GM12878 (cell line): Measurements from ENCODE around the gene SLC19A1. TPM values are rescaled to one million over a fixed set of nuclear protein-coding genes. Genes with fewer than 3 reads are reported as not detected.

Experiments used
- ATAC-seq: fragments of 200-7000 bp; cut with Tn5 transposase; 3 replicates; pipeline ENCODE4 v1.9.1; 2020; ENCODE audit warnings: mild to moderate bottlenecking, moderate library complexity
- BruUV-seq: library from RNA; stranded (reverse); fragments of 400-500 nt; replicated peaks from 2 replicates; lab custom pipeline; 2021; lab: Mats Ljungman, UMichigan
- CTCF ChIA-PET: fragments of 300-600 bp; sonication (Branson Sonifier 250); formaldehyde crosslinking; extraction: SDS; loops from one replicate; lab custom pipeline; 2021; ENCODE audit warnings: inconsistent platforms; lab: Yijun Ruan, JAX
- POLR2A ChIA-PET: fragments of 350-600 bp; formaldehyde crosslinking; extraction: SDS; loops from one replicate; lab custom pipeline; 2021; ENCODE audit warnings: inconsistent platforms; lab: Charles Lee
- RAD21 ChIA-PET: fragments of 300-600 bp; sonication (Branson Sonifier 250); formaldehyde crosslinking; loops from one replicate; lab custom pipeline; 2023; ENCODE audit warnings: antibody characterized with exemption; ENCODE audit not compliant: unreplicated experiment; lab: Charles Lee
- SMC1A ChIA-PET: fragments of 300-600 bp; sonication (Branson Sonifier 250); formaldehyde crosslinking; loops from one replicate; lab custom pipeline; 2023; ENCODE audit not compliant: unreplicated experiment, uncharacterized antibody; lab: Charles Lee
- DNase-seq: peaks from one replicate; pipeline ENCODE4 v3.0.0-alpha.2; 2011; ENCODE audit warnings: low read depth, low spot score
- FAIRE-seq: peaks from 3 replicates; lab custom pipeline; 2011; peaks lifted over from hg19 to GRCh38; lab: Jason Lieb, UNC
- H2AFZ ChIP-seq: 2 replicates; pipeline ENCODE4 v1.6.0; 2011; ENCODE audit warnings: low read depth, low read length, control low read depth; ENCODE audit not compliant: control insufficient read depth
- H3K27ac ChIP-seq: 2 replicates; pipeline ENCODE4 v1.5.1; 2011; ENCODE audit warnings: control low read depth; ENCODE audit not compliant: control insufficient read depth, insufficient read depth
- H3K27me3 ChIP-seq, 2 experiments: replicated peaks in 1 of 2; 2 replicates each; pipeline versions ENCODE4 v1.6.0 to v1.6.1; 2011; ENCODE audit warnings: low read length in 1 of 2; ENCODE audit not compliant: control insufficient read depth in 2 of 2, insufficient read depth in 2 of 2
- H3K36me3 ChIP-seq, 2 experiments: 2 replicates each; pipeline ENCODE4 v1.5.1; 2011; ENCODE audit warnings: low read length in 1 of 2; ENCODE audit not compliant: control insufficient read depth in 2 of 2, insufficient read depth in 2 of 2
- H3K4me1 ChIP-seq: 2 replicates; pipeline ENCODE4 v1.6.1; 2011; ENCODE audit warnings: mild to moderate bottlenecking, low read length, moderate library complexity, mixed read lengths; ENCODE audit not compliant: control insufficient read depth, insufficient read depth
- H3K4me2 ChIP-seq: 2 replicates; pipeline ENCODE4 v1.6.0; 2011; ENCODE audit warnings: control low read depth; ENCODE audit not compliant: control insufficient read depth, insufficient read depth
- H3K4me3 ChIP-seq: fragments of 200-600 bp; sonication (generic); 2 replicates; pipeline ENCODE4 v1.5.1; 2016
- H3K79me2 ChIP-seq: 2 replicates; pipeline ENCODE4 v1.6.0; 2011; ENCODE audit warnings: low read length; ENCODE audit not compliant: control insufficient read depth, insufficient read depth
- H3K9ac ChIP-seq: 2 replicates; pipeline ENCODE4 v1.8.0; 2011; ENCODE audit warnings: low read length, control low read depth, mixed read lengths; ENCODE audit not compliant: control insufficient read depth, insufficient read depth
- H3K9me3 ChIP-seq: replicated peaks from 3 replicates; pipeline ENCODE4 v1.5.1; 2011; ENCODE audit warnings: mild to moderate bottlenecking, low read length; ENCODE audit not compliant: control insufficient read depth, insufficient read depth
- H4K20me1 ChIP-seq: 2 replicates; pipeline ENCODE4 v1.6.0; 2011; ENCODE audit not compliant: control insufficient read depth, insufficient read depth
- ATF3 ChIP-seq: IDR thresholded peaks from 2 replicates; pipeline ENCODE4 v1.6.1; 2011; ENCODE audit warnings: low read depth, mild to moderate bottlenecking, low read length, moderate library complexity, borderline replicate concordance; ENCODE audit errors: extremely low read depth
- FOS ChIP-seq: IDR thresholded peaks from 3 replicates; pipeline ENCODE4 v1.6.1; 2011; ENCODE audit warnings: borderline replicate concordance; ENCODE audit not compliant: insufficient read length; ENCODE audit errors: extremely low read depth
- LARP7 ChIP-seq: fragments of 450-650 bp; IDR thresholded peaks from 2 replicates; pipeline ENCODE4 v1.6.1; 2017; ENCODE audit warnings: mild to moderate bottlenecking
- NFXL1 ChIP-seq: fragments of 450-650 bp; IDR thresholded peaks from 2 replicates; pipeline ENCODE4 v1.6.1; 2017; ENCODE audit warnings: antibody characterized with exemption, mild to moderate bottlenecking, borderline replicate concordance
- NFYB ChIP-seq: IDR thresholded peaks from 2 replicates; pipeline ENCODE4 v1.6.1; 2011; ENCODE audit warnings: low read depth, mild to moderate bottlenecking, low read length, improper control_type of control experiment, moderate library complexity; ENCODE audit not compliant: insufficient read depth
- in situ Hi-C: fragments of 300-500 bp; cut with MboI; formaldehyde crosslinking; loops from 9 replicates; pipeline ENCODE4 v1.14.3; 2018; ENCODE audit warnings: mixed read lengths
- intact Hi-C: fragments of 100-400 bp; cut with micrococcal nuclease; formaldehyde crosslinking; loops from one replicate; pipeline ENCODE4 v1.14.2; 2022; ENCODE audit not compliant: unreplicated experiment
- polyA plus RNA-seq, 11 experiments: library from polyadenylated mRNA; depleted of rRNA in 4 of 11; unstranded in 6 of 11; stranded (reverse) in 5 of 11; fragments of >200 nt; fragmentation: Nextera tagmentation in 4 of 11; fragmentation: Illumina TruSeq in 1 of 11; extraction: Ambion mirVana in 4 of 11; extraction: Trizol in 1 of 11; gene quantifications; 1 replicate in 1 of 11; 2 replicates in 10 of 11; pipeline versions ENCODE4 v1.2.1 to v1.2.3, GENCODE V29; 2011 to 2016; ENCODE audit warnings: inconsistent platforms in 2 of 11, missing spikeins in 2 of 11, low read depth in 1 of 11
- total RNA-seq, 4 experiments: library from RNA; depleted of rRNA in 3 of 4; stranded (reverse); fragments of >200 nt in 3 of 4; fragmentation: Illumina TruSeq in 1 of 4; extraction: Trizol in 1 of 4; gene quantifications; 2 replicates each; pipeline versions ENCODE4 v1.2.1 to v1.2.3, GENCODE V29; 2013 to 2021
- TF ChIP-seq, protein P1 (sequence below): fragments of 450-650 bp; IDR thresholded peaks from 2 replicates; pipeline ENCODE4 v1.6.1; 2016; ENCODE audit warnings: mild to moderate bottlenecking

SLC19A1 gene
- total and polyA plus RNA-seq, 10 of the 15 experiments (the other 5 are each of a cell fraction or from before 2014, with no cell fraction given): 0.42 to 49.7 (median 12.2) TPM

DNA sequence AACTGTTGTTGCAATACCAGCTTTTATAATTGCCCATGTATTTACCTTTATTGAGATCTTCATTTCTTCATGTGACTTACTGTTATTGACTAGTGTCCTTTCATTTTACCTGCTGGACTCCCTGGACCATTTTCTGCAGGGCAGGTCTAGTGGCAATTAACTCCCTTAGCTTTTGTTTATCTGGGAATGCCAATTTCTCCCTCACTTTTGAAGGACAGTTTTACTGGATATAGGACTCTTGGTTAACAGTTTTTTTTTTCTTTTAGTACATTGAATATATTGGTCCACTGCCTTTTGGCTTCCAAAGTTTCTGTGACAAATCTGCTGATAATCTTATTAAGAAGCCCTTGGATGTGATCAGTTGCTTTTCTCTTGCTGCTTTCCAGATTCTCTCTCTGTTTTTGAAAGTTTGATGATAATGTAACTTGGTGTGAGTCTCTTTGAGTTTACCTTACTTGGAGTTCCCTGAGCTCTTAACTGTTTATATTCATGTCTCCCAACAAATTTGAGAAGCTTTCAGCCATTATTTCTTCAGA is 80.4 kb downstream of the SLC19A1 start:
- Histone ChIP-seq H2AFZ (no peak overlapping the region), H3K4me3 (no peak overlapping the region), H4K20me1 (no peaks in the 10 kb centered on the region), H3K27me3 (no peaks in the 10 kb centered on the region), H3K79me2 (no peaks in the 10 kb centered on the region), H3K4me1 (no peaks in the 10 kb centered on the region), H3K9ac (no peak overlapping the region), H3K9me3 (no peaks in the 10 kb centered on the region; the same call in 2 of the 3 replicates), H3K27ac (no peak overlapping the region), H3K4me2 (no peak overlapping the region), H3K36me3 (no peaks in the 10 kb centered on the region)
- no peak for FAIRE-seq
- in situ Hi-C loops: loop anchor here (25.0 kb wide), 1 partner anchor 350 kb away; no protein-coding TSS in a partner anchor
- ATAC-seq: no peak
- ChIA-PET POLR2A (no interaction called here), CTCF (interaction anchor here (0.7 to 1.4 kb wide), 4 partner anchors 10 to 321 kb away, joined by 3 to 5 read pairs (median 4); no protein-coding TSS in a partner anchor), SMC1A (no interaction called here), RAD21 (no interaction called here)
- no peak for DNase-seq
- BruUV-seq: no TSS peak
- TF ChIP-seq ATF3 (no peak), LARP7 (no peak), NFXL1 (no peak), FOS (no peak), NFYB (no peak)
- TF ChIP-seq, protein P1, sequence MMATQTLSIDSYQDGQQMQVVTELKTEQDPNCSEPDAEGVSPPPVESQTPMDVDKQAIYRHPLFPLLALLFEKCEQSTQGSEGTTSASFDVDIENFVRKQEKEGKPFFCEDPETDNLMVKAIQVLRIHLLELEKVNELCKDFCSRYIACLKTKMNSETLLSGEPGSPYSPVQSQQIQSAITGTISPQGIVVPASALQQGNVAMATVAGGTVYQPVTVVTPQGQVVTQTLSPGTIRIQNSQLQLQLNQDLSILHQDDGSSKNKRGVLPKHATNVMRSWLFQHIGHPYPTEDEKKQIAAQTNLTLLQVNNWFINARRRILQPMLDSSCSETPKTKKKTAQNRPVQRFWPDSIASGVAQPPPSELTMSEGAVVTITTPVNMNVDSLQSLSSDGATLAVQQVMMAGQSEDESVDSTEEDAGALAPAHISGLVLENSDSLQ: no peak
- intact Hi-C loops: no loop called here
